HepG2 (cell line): ENCODE data around the gene MRPL18.

ENCODE experiments used
- EP300 ChIP-seq, 3 experiments: sonication (generic) in 1 of 3; formaldehyde crosslinking in 1 of 3; IDR thresholded peaks; 2 replicates each; pipeline versions ENCODE4 v1.5.1 to v1.6.1; 2011 to 2020; ENCODE audit warnings: low read depth in 2 of 3, low read length in 2 of 3, borderline replicate concordance in 1 of 3, improper control_type of control experiment in 1 of 3, mild to moderate bottlenecking in 1 of 3, missing genetic modification reagents in 1 of 3, moderate library complexity in 1 of 3
- GABPA ChIP-seq, 2 experiments: IDR thresholded peaks; 2 replicates each; pipeline ENCODE4 v1.6.1; 2011 to 2016; ENCODE audit warnings: low read depth in 2 of 2, low read length in 1 of 2, missing biosample characterization in 1 of 2, missing genetic modification characterization in 1 of 2
- MIXL1 ChIP-seq: IDR thresholded peaks from 2 replicates; pipeline ENCODE4 v1.6.1; 2016
- PRDM10 ChIP-seq: sonication (generic); formaldehyde crosslinking; IDR thresholded peaks from 2 replicates; pipeline ENCODE4 v1.4.0; 2020; ENCODE audit warnings: low read depth, missing genetic modification reagents
- TARDBP ChIP-seq: sonication (generic); formaldehyde crosslinking; IDR thresholded peaks from 2 replicates; pipeline ENCODE4 v1.8.0; 2022; ENCODE audit warnings: mild to moderate bottlenecking, missing genetic modification reagents
- ZNF441 ChIP-seq: sonication (generic); formaldehyde crosslinking; IDR thresholded peaks from 2 replicates; pipeline ENCODE4 v1.7.0; 2021; ENCODE audit warnings: missing genetic modification reagents, borderline replicate concordance
- ZSCAN29 ChIP-seq: sonication (generic); formaldehyde crosslinking; conservative IDR thresholded peaks from 2 replicates; pipeline ENCODE4 v1.4.0; 2020; ENCODE audit warnings: mild to moderate bottlenecking, missing genetic modification reagents
- TF ChIP-seq, protein P1 (sequence below): sonication (generic); formaldehyde crosslinking; IDR thresholded peaks from 2 replicates; pipeline ENCODE4 v1.4.0; 2020; ENCODE audit warnings: missing genetic modification reagents
- TF ChIP-seq, protein P2 (sequence below): sonication (generic); formaldehyde crosslinking; IDR thresholded peaks from 2 replicates; pipeline ENCODE4 v1.5.0; 2020; ENCODE audit warnings: mild to moderate bottlenecking, missing genetic modification reagents, moderate library complexity

- TF ChIP-seq, protein P1, sequence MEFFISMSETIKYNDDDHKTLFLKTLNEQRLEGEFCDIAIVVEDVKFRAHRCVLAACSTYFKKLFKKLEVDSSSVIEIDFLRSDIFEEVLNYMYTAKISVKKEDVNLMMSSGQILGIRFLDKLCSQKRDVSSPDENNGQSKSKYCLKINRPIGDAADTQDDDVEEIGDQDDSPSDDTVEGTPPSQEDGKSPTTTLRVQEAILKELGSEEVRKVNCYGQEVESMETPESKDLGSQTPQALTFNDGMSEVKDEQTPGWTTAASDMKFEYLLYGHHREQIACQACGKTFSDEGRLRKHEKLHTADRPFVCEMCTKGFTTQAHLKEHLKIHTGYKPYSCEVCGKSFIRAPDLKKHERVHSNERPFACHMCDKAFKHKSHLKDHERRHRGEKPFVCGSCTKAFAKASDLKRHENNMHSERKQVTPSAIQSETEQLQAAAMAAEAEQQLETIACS, result no peak
- TF ChIP-seq ZNF441 (no peak), ZSCAN29 (CRISPR knock-in tag) (no peak), MIXL1 (no peak), PRDM10 (CRISPR knock-in tag) (no peak), TARDBP (CRISPR knock-in tag) (no peak), GABPA (IDR thresholded peaks at IDR 0.05; ENCODE audit: low read depth, low read length) (no peak), GABPA (CRISPR knock-in tag; IDR thresholded peaks at IDR 0.05; ENCODE audit: low read depth) (no peak), EP300 (IDR thresholded peaks at IDR 0.05; ENCODE audit: low read depth in 2 of 2, low read length in 2 of 2) (no peak), EP300 (CRISPR knock-in tag; IDR thresholded peaks at IDR 0.05; ENCODE audit: borderline replicate concordance) (no peak)
- TF ChIP-seq, protein P2, sequence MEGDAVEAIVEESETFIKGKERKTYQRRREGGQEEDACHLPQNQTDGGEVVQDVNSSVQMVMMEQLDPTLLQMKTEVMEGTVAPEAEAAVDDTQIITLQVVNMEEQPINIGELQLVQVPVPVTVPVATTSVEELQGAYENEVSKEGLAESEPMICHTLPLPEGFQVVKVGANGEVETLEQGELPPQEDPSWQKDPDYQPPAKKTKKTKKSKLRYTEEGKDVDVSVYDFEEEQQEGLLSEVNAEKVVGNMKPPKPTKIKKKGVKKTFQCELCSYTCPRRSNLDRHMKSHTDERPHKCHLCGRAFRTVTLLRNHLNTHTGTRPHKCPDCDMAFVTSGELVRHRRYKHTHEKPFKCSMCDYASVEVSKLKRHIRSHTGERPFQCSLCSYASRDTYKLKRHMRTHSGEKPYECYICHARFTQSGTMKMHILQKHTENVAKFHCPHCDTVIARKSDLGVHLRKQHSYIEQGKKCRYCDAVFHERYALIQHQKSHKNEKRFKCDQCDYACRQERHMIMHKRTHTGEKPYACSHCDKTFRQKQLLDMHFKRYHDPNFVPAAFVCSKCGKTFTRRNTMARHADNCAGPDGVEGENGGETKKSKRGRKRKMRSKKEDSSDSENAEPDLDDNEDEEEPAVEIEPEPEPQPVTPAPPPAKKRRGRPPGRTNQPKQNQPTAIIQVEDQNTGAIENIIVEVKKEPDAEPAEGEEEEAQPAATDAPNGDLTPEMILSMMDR (CRISPR knock-in tag), result no peak
Observed at GRCh38 chr6:159745081-159745480, 45.2 kb upstream of the MRPL18 start.
